HG03558 (cell line): ENCODE measurements around the gene ANXA3.
"Not testable (repeated sequence)": the region's sequence is repeated elsewhere in the genome, so short reads cannot be mapped to it uniquely, and the experiment has no call there.

Experiments
- ATAC-seq: cut with Tn5 transposase; IDR thresholded peaks from one replicate; pipeline ENCODE4 v1.9.1; 2021; ENCODE audit warnings: moderate number of reproducible peaks; ENCODE audit not compliant: unreplicated experiment; ENCODE audit errors: extremely low read depth

ANXA3 gene

GRCh38 chr4:78551420-78552351 lies at the start of gene ANXA3:
Gene ANXA3, plus strand, starts transcription at chr4:78551770. Its CDS starts 2,704 bp downstream, at chr4:78554474.
- no peak for ATAC-seq

- ATAC-seq, result not testable (repeated sequence)
Measured at GRCh38 chr4:78506260-78506659, 45.3 kb upstream of the ANXA3 start.

GRCh38 chr4:78509043-78509442 lies 42.5 kb upstream of the ANXA3 start:
- no peak for ATAC-seq

GRCh38 chr4:78510108-78510507 lies 41.5 kb upstream of the ANXA3 start:
- ATAC-seq, result no peak

GRCh38 chr4:78510681-78511080 lies 40.9 kb upstream of the ANXA3 start:
- no peak for ATAC-seq

- ATAC-seq, result no peak
Measured at GRCh38 chr4:78512357-78512920, 39.1 kb upstream of the ANXA3 start.

- ATAC-seq, result no peak
Measured at GRCh38 chr4:78513411-78513975, 38.1 kb upstream of the ANXA3 start.

- ATAC-seq, result no peak
Measured at GRCh38 chr4:78517050-78517652, 34.4 kb upstream of the ANXA3 start.

- ATAC-seq, result no peak
Measured at GRCh38 chr4:78518561-78518960, 33.0 kb upstream of the ANXA3 start.

- no peak for ATAC-seq
Measured at GRCh38 chr4:78519962-78520361, 31.6 kb upstream of the ANXA3 start.

- no peak for ATAC-seq
Measured at GRCh38 chr4:78520808-78521226, 30.8 kb upstream of the ANXA3 start.

GRCh38 chr4:78524009-78524408 lies 27.6 kb upstream of the ANXA3 start:
- ATAC-seq, result no peak

GRCh38 chr4:78525559-78525958 lies 26.0 kb upstream of the ANXA3 start:
- no peak for ATAC-seq

- no peak for ATAC-seq
Measured at GRCh38 chr4:78527103-78527502, 24.5 kb upstream of the ANXA3 start.

- no peak for ATAC-seq
Measured at GRCh38 chr4:78527555-78527954, 24.0 kb upstream of the ANXA3 start.

GRCh38 chr4:78528327-78528726 lies 23.2 kb upstream of the ANXA3 start:
- ATAC-seq, result no peak

- ATAC-seq, result no peak
Measured at GRCh38 chr4:78529569-78530209, 21.9 kb upstream of the ANXA3 start.

GRCh38 chr4:78532046-78532445 lies 19.5 kb upstream of the ANXA3 start:
- no peak for ATAC-seq

GRCh38 chr4:78533854-78534253 lies 17.7 kb upstream of the ANXA3 start:
- ATAC-seq, result no peak

- ATAC-seq, result no peak
Measured at GRCh38 chr4:78534286-78534955, 17.1 kb upstream of the ANXA3 start.
